ENCODE data around the gene NFS1.
"Not testable (repeated sequence)": the region's sequence is repeated elsewhere in the genome, so short reads cannot be mapped to it uniquely, and the experiment has no call there.

NFS1 gene

GRCh38 chr20:35729836-35730582 is 30.9 kb upstream of the NFS1 start:
- Histone ChIP-seq H3K36me3 (ENCODE audit: control insufficient read depth, insufficient read depth, low read length) (peaks cover 15% of the 10 kb centered on the region), H2BK15ac (replicated peaks; ENCODE audit: low read depth) (no peak overlapping the region), H3K4me2 (ENCODE audit: low read length) (no peak overlapping the region), H2AK5ac (ENCODE audit: low read length) (no peak overlapping the region), H2BK5ac (ENCODE audit: low read length) (no peak overlapping the region), H3K27ac (ENCODE audit: low read depth, low read length) (no peak overlapping the region), H2BK120ac (ENCODE audit: low read depth, low read length) (no peak overlapping the region), H3K9ac (ENCODE audit: low read length) (no peak overlapping the region), H3K4me3 (ENCODE audit: low read length) (no peak overlapping the region), H3K4ac (ENCODE audit: low read depth, low read length) (no peak overlapping the region), H3K4me1 (ENCODE audit: control insufficient read depth, low read depth, low read length) (no peaks in the 10 kb centered on the region), H3K23ac (ENCODE audit: low read length) (no peak overlapping the region), H3K18ac (ENCODE audit: low read length) (no peak overlapping the region), H3K27me3 (ENCODE audit: insufficient read depth, low read length, poor library complexity) (no peaks in the 10 kb centered on the region), H3K79me1 (ENCODE audit: low read length) (peaks cover 8% of the 10 kb centered on the region), H3K56ac (ENCODE audit: low read length) (no peak overlapping the region), H3K79me2 (ENCODE audit: control insufficient read depth, insufficient read depth, low read length) (peaks cover 56% of the 10 kb centered on the region), H4K8ac (ENCODE audit: low read depth, low read length) (no peak overlapping the region), H4K5ac (ENCODE audit: low read length) (no peak overlapping the region)
- DNase-seq = no peak
- no CpG with 5 or more reads among the region's 2 CpGs for WGBS (ENCODE audit: extremely low coverage, insufficient coverage, low lambda C conversion rate)

GRCh38 chr20:35729283-35729807 is 30.2 kb upstream of the NFS1 start:
- Histone ChIP-seq H3K56ac (ENCODE audit: low read length) (no peak overlapping the region), H2BK5ac (ENCODE audit: low read length) (no peak overlapping the region), H3K4me2 (ENCODE audit: low read length) (no peak overlapping the region), H3K79me2 (ENCODE audit: control insufficient read depth, insufficient read depth, low read length) (peaks cover 54% of the 10 kb centered on the region), H4K8ac (ENCODE audit: low read depth, low read length) (no peak overlapping the region), H3K27me3 (ENCODE audit: insufficient read depth, low read length, poor library complexity) (no peaks in the 10 kb centered on the region), H3K9ac (ENCODE audit: low read length) (no peak overlapping the region), H3K79me1 (ENCODE audit: low read length) (peaks cover 10% of the 10 kb centered on the region), H2AK5ac (ENCODE audit: low read length) (no peak overlapping the region), H3K18ac (ENCODE audit: low read length) (no peak overlapping the region), H3K4ac (ENCODE audit: low read depth, low read length) (no peak overlapping the region), H3K4me3 (ENCODE audit: low read length) (no peak overlapping the region), H2BK120ac (ENCODE audit: low read depth, low read length) (no peak overlapping the region), H4K5ac (ENCODE audit: low read length) (no peak overlapping the region), H3K36me3 (ENCODE audit: control insufficient read depth, insufficient read depth, low read length) (peaks cover 16% of the 10 kb centered on the region), H3K27ac (ENCODE audit: low read depth, low read length) (no peak overlapping the region), H3K23ac (ENCODE audit: low read length) (no peak overlapping the region), H3K4me1 (ENCODE audit: control insufficient read depth, low read depth, low read length) (no peaks in the 10 kb centered on the region), H2BK15ac (replicated peaks; ENCODE audit: low read depth) (no peak overlapping the region)
- DNase-seq = no peak
- no CpG with 5 or more reads among the region's 7 CpGs for whole genome bisulfite sequencing (ENCODE audit: extremely low coverage, insufficient coverage, low lambda C conversion rate)

- H3K4me1 ChIP-seq (ENCODE audit: control insufficient read depth, low read depth, low read length) = no peaks in the 10 kb centered on the region
- H3K23ac ChIP-seq (ENCODE audit: low read length) = no peak overlapping the region
- H3K27me3 ChIP-seq (ENCODE audit: insufficient read depth, low read length, poor library complexity) = no peaks in the 10 kb centered on the region
- peaks cover 42% of the 10 kb centered on the region for H3K79me2 ChIP-seq (ENCODE audit: control insufficient read depth, insufficient read depth, low read length)
- H3K36me3 ChIP-seq (ENCODE audit: control insufficient read depth, insufficient read depth, low read length) = peaks cover 17% of the 10 kb centered on the region
- no peak overlapping the region for H2BK15ac ChIP-seq (replicated peaks; ENCODE audit: low read depth)
- H2BK120ac ChIP-seq (ENCODE audit: low read depth, low read length) = no peak overlapping the region
- H3K4me2 ChIP-seq (ENCODE audit: low read length) = no peak overlapping the region
- H3K79me1 ChIP-seq (ENCODE audit: low read length) = peaks cover 11% of the 10 kb centered on the region
- no peak for DNase-seq
- no peak overlapping the region for H3K56ac ChIP-seq (ENCODE audit: low read length)
- no CpG with 5 or more reads among the region's 20 CpGs for WGBS (ENCODE audit: extremely low coverage, insufficient coverage, low lambda C conversion rate)
- H3K4ac ChIP-seq (ENCODE audit: low read depth, low read length) = no peak overlapping the region
- H3K18ac ChIP-seq (ENCODE audit: low read length) = no peak overlapping the region
- no peak overlapping the region for H4K5ac ChIP-seq (ENCODE audit: low read length)
- no peak overlapping the region for H3K4me3 ChIP-seq (ENCODE audit: low read length)
- H4K8ac ChIP-seq (ENCODE audit: low read depth, low read length) = no peak overlapping the region
- no peak overlapping the region for H3K9ac ChIP-seq (ENCODE audit: low read length)
- H2BK5ac ChIP-seq (ENCODE audit: low read length) = no peak overlapping the region
- H2AK5ac ChIP-seq (ENCODE audit: low read length) = no peak overlapping the region
- no peak overlapping the region for H3K27ac ChIP-seq (ENCODE audit: low read depth, low read length)
Measured at GRCh38 chr20:35726842-35727711, 27.9 kb upstream of the NFS1 start.

GRCh38 chr20:35724321-35725230 is 25.4 kb upstream of the NFS1 start:
- Histone ChIP-seq H3K4me2 (ENCODE audit: low read length) (no peak overlapping the region), H3K9ac (ENCODE audit: low read length) (no peak overlapping the region), H4K5ac (ENCODE audit: low read length) (no peak overlapping the region), H2BK5ac (ENCODE audit: low read length) (no peak overlapping the region), H2BK15ac (replicated peaks; ENCODE audit: low read depth) (no peak overlapping the region), H3K4ac (ENCODE audit: low read depth, low read length) (no peak overlapping the region), H3K79me1 (ENCODE audit: low read length) (peaks cover 15% of the 10 kb centered on the region), H3K18ac (ENCODE audit: low read length) (no peak overlapping the region), H3K36me3 (ENCODE audit: control insufficient read depth, insufficient read depth, low read length) (peaks cover 28% of the 10 kb centered on the region), H3K56ac (ENCODE audit: low read length) (no peak overlapping the region), H2AK5ac (ENCODE audit: low read length) (no peak overlapping the region), H3K4me3 (ENCODE audit: low read length) (no peak overlapping the region), H3K27me3 (ENCODE audit: insufficient read depth, low read length, poor library complexity) (no peaks in the 10 kb centered on the region), H2BK120ac (ENCODE audit: low read depth, low read length) (no peak overlapping the region), H3K79me2 (ENCODE audit: control insufficient read depth, insufficient read depth, low read length) (peaks cover 42% of the 10 kb centered on the region), H4K8ac (ENCODE audit: low read depth, low read length) (no peak overlapping the region), H3K23ac (ENCODE audit: low read length) (no peak overlapping the region), H3K27ac (ENCODE audit: low read depth, low read length) (no peak overlapping the region), H3K4me1 (ENCODE audit: control insufficient read depth, low read depth, low read length) (no peaks in the 10 kb centered on the region)
- no peak for DNase-seq
- WGBS (ENCODE audit: extremely low coverage, insufficient coverage, low lambda C conversion rate) = no CpG with 5 or more reads among the region's 13 CpGs

GRCh38 chr20:35723652-35724320 is 24.6 kb upstream of the NFS1 start:
- H2BK120ac ChIP-seq (ENCODE audit: low read depth, low read length); DNase-seq; H4K5ac ChIP-seq (ENCODE audit: low read length); H3K27me3 ChIP-seq (ENCODE audit: insufficient read depth, low read length, poor library complexity); H3K27ac ChIP-seq (ENCODE audit: low read depth, low read length); H2AK5ac ChIP-seq (ENCODE audit: low read length); H3K18ac ChIP-seq (ENCODE audit: low read length); H3K9ac ChIP-seq (ENCODE audit: low read length); H3K4me2 ChIP-seq (ENCODE audit: low read length); H2BK5ac ChIP-seq (ENCODE audit: low read length); H2BK15ac ChIP-seq (replicated peaks; ENCODE audit: low read depth); H4K8ac ChIP-seq (ENCODE audit: low read depth, low read length); H3K4me3 ChIP-seq (ENCODE audit: low read length); H3K4ac ChIP-seq (ENCODE audit: low read depth, low read length); H3K23ac ChIP-seq (ENCODE audit: low read length); H3K56ac ChIP-seq (ENCODE audit: low read length); H3K4me1 ChIP-seq (ENCODE audit: control insufficient read depth, low read depth, low read length): not testable (repeated sequence)
- H3K36me3 ChIP-seq (ENCODE audit: control insufficient read depth, insufficient read depth, low read length) = peaks cover 31% of the 10 kb centered on the region
- peaks cover 38% of the 10 kb centered on the region for H3K79me2 ChIP-seq (ENCODE audit: control insufficient read depth, insufficient read depth, low read length)
- peaks cover 17% of the 10 kb centered on the region for H3K79me1 ChIP-seq (ENCODE audit: low read length)
- WGBS (ENCODE audit: extremely low coverage, insufficient coverage, low lambda C conversion rate) = no CpG with 5 or more reads among the region's 12 CpGs
